Endothelial cell of umbilical vein (primary cell): ENCODE data around the gene CCDC88B. TPM values are rescaled to one million over a fixed set of nuclear protein-coding genes. Genes with fewer than 3 reads are reported as not detected.

Experiments used
- BruUV-seq: library from RNA; stranded (reverse); fragments of 400-500 nt; replicated peaks from 2 replicates; lab custom pipeline; 2021; lab: Mats Ljungman, UMichigan
- CTCF ChIA-PET: fragments of 300-600, 350-600 bp; sonication (Branson Sonifier 250); formaldehyde crosslinking; loops from one replicate; lab custom pipeline; 2021; ENCODE audit warnings: antibody characterized with exemption, inconsistent platforms; lab: Charles Lee
- POLR2A ChIA-PET: fragments of 300-600, 350-600 bp; sonication (Branson Sonifier 250); formaldehyde crosslinking; loops from one replicate; lab custom pipeline; 2021; ENCODE audit warnings: antibody characterized with exemption, inconsistent platforms; lab: Charles Lee
- DNase-seq: peaks from one replicate; pipeline ENCODE4 v3.0.0-alpha.2; 2011; ENCODE audit warnings: low read depth, low spot score
- FAIRE-seq: peaks from 2 replicates; lab custom pipeline; 2011; peaks lifted over from hg19 to GRCh38; lab: Jason Lieb, UNC
- H2AFZ ChIP-seq: 2 replicates; pipeline ENCODE4 v1.6.0; 2012; ENCODE audit warnings: low read depth, low read length, control low read depth, inconsistent platforms
- H3K27ac ChIP-seq: 2 replicates; pipeline ENCODE4 v1.5.1; 2011; ENCODE audit warnings: low read depth, mild to moderate bottlenecking, control low read depth, low read length, moderate library complexity; ENCODE audit not compliant: insufficient read depth
- H3K27me3 ChIP-seq, 2 experiments: 2 replicates each; pipeline versions ENCODE4 v1.6.0 to v1.6.1; 2011; ENCODE audit warnings: low read length in 2 of 2, mixed read lengths in 1 of 2; ENCODE audit not compliant: control insufficient read depth in 2 of 2, insufficient read depth in 2 of 2
- H3K36me3 ChIP-seq, 2 experiments: 2 replicates in 1 of 2; 3 replicates in 1 of 2; pipeline ENCODE4 v1.5.1; 2011; ENCODE audit warnings: low read length in 2 of 2, mild to moderate bottlenecking in 1 of 2, moderate library complexity in 1 of 2; ENCODE audit not compliant: control insufficient read depth in 2 of 2, insufficient read depth in 2 of 2; ENCODE audit errors: extremely low read depth in 1 of 2
- H3K4me1 ChIP-seq: 3 replicates; pipeline ENCODE4 v1.5.1; 2011; ENCODE audit warnings: mild to moderate bottlenecking, low read length; ENCODE audit not compliant: control insufficient read depth, insufficient read depth; ENCODE audit errors: extremely low read depth
- H3K4me2 ChIP-seq: 2 replicates; pipeline ENCODE4 v1.6.1; 2011; ENCODE audit warnings: low read length, control low read depth, mixed read lengths; ENCODE audit not compliant: insufficient read depth
- H3K4me3 ChIP-seq, 3 experiments: fragments of 200-600 bp in 1 of 3; sonication (generic), shearing (Covaris generic) in 1 of 3; replicated peaks in 1 of 3; 2 replicates each; pipeline ENCODE4 v1.5.1; 2011 to 2016; ENCODE audit warnings: control low read depth in 3 of 3, low read length in 3 of 3, mild to moderate bottlenecking in 2 of 3, inconsistent platforms in 1 of 3, low read depth in 1 of 3, moderate library complexity in 1 of 3; ENCODE audit not compliant: insufficient read depth in 1 of 3
- H3K79me2 ChIP-seq: 2 replicates; pipeline ENCODE4 v1.6.0; 2012; ENCODE audit warnings: low read length, inconsistent platforms; ENCODE audit not compliant: control insufficient read depth, insufficient read depth
- H3K9ac ChIP-seq: replicated peaks from 2 replicates; pipeline ENCODE3; 2011; ENCODE audit warnings: low read length, control low read depth; ENCODE audit not compliant: insufficient read depth; ENCODE audit errors: extremely low read depth
- H3K9me1 ChIP-seq: replicated peaks from 3 replicates; pipeline ENCODE4 v1.6.0; 2011; ENCODE audit warnings: mild to moderate bottlenecking, low read length; ENCODE audit not compliant: control insufficient read depth, insufficient read depth; ENCODE audit errors: extremely low read depth
- H3K9me3 ChIP-seq: replicated peaks from 2 replicates; pipeline ENCODE4 v1.5.1; 2012; ENCODE audit warnings: low read length, inconsistent platforms; ENCODE audit not compliant: control insufficient read depth, insufficient read depth
- H4K20me1 ChIP-seq: replicated peaks from 2 replicates; pipeline ENCODE3; 2011; ENCODE audit warnings: mild to moderate bottlenecking, low read length; ENCODE audit not compliant: control insufficient read depth, insufficient read depth; ENCODE audit errors: extremely low read depth
- CTCF ChIP-seq, 2 donors: IDR thresholded peaks; 1 replicate in 1 of 2; 2 replicates in 1 of 2; pipeline ENCODE4 v1.5.1; 2011; ENCODE audit warnings: low read length in 2 of 2, mild to moderate bottlenecking in 2 of 2, moderate library complexity in 2 of 2, control low read depth in 1 of 2, inconsistent platforms in 1 of 2, low read depth in 1 of 2; ENCODE audit not compliant: insufficient read depth in 1 of 2; ENCODE audit errors: extremely low read depth in 1 of 2
- EZH2 ChIP-seq: IDR thresholded peaks from 2 replicates; pipeline ENCODE4 v1.6.1; 2012; ENCODE audit warnings: borderline replicate concordance, low read depth, mild to moderate bottlenecking, moderate library complexity, low read length, inconsistent platforms; ENCODE audit not compliant: severe bottlenecking
- FOS ChIP-seq: IDR thresholded peaks from 2 replicates; pipeline ENCODE4 v1.6.1; 2011; ENCODE audit warnings: mild to moderate bottlenecking, low read length, moderate library complexity, borderline replicate concordance; ENCODE audit not compliant: insufficient read depth
- GATA2 ChIP-seq: IDR thresholded peaks from 2 replicates; pipeline ENCODE4 v1.7.0; 2011; ENCODE audit warnings: low read depth, mild to moderate bottlenecking, moderate library complexity, mixed read lengths, low read length; ENCODE audit not compliant: insufficient read length, insufficient read depth
- JUN ChIP-seq: IDR thresholded peaks from 2 replicates; pipeline ENCODE4 v1.6.1; 2011; ENCODE audit warnings: borderline replicate concordance, low read depth; ENCODE audit not compliant: insufficient read length, insufficient read depth
- MAX ChIP-seq: IDR thresholded peaks from 2 replicates; pipeline ENCODE4 v1.6.1; 2011; ENCODE audit not compliant: insufficient read depth, insufficient read length
- MYC ChIP-seq: IDR thresholded peaks from one replicate; pipeline ENCODE4 v1.6.1; 2011; ENCODE audit warnings: mild to moderate bottlenecking, low read depth, low read length
- POLR2A ChIP-seq: IDR thresholded peaks from 2 replicates; pipeline ENCODE4 v1.6.1; 2012; ENCODE audit warnings: low read depth, mild to moderate bottlenecking, control low read depth, low read length
- POLR2AphosphoS5 ChIP-seq: IDR thresholded peaks from 2 replicates; pipeline ENCODE4 v1.6.1; 2012; ENCODE audit warnings: low read depth, mild to moderate bottlenecking, control low read depth, low read length, moderate library complexity; ENCODE audit not compliant: insufficient read depth
- dilution Hi-C: fragments of 300-500 bp; cut with MboI; formaldehyde crosslinking; loops from one replicate; pipeline ENCODE4 v1.15.0; 2019; ENCODE audit warnings: low sequenced_read_pairs; ENCODE audit not compliant: extremely low pct_ligation_motif_present
- intact Hi-C: fragments of 100-400 bp; cut with micrococcal nuclease; formaldehyde crosslinking; loops from one replicate; pipeline ENCODE4 v1.10.0; 2022
- polyA plus RNA-seq, 4 experiments: library from polyadenylated mRNA; depleted of rRNA in 3 of 4; stranded (reverse) in 3 of 4; unstranded in 1 of 4; fragments of >200 nt; gene quantifications; 2 replicates each; pipeline versions ENCODE4 v1.2.1 to v1.2.3, GENCODE V29; 2011 to 2012; ENCODE audit warnings: missing spikeins in 1 of 4
- total RNA-seq: library from RNA; stranded (reverse); gene quantifications from 2 replicates; pipeline ENCODE4 v1.2.3, GENCODE V29; 2021

The CCDC88B gene
- total and polyA plus RNA-seq, 2 donors (not counting 3 experiments of a cell fraction or from before 2014, with no cell fraction given): 1.8 to 2.7 TPM

GRCh38 chr11:64364435-64364834, 24.4 kb downstream of the CCDC88B start:
- Histone ChIP-seq H3K4me1 (peaks cover 4% of the 10 kb centered on the region), H3K27ac (no peak overlapping the region), H2AFZ (no peak overlapping the region), H3K4me2 (no peak overlapping the region), H3K9ac (no peak overlapping the region), H3K9me1 (no peaks in the 10 kb centered on the region), H3K9me3 (no peaks in the 10 kb centered on the region), H3K36me3 (peaks cover 5 to 26% of the 10 kb centered on the region in 2 experiments), H4K20me1 (no peaks in the 10 kb centered on the region), H3K4me3 (no peak overlapping the region), H3K79me2 (peaks cover 9% of the 10 kb centered on the region), H3K27me3 (no peaks in the 10 kb centered on the region)
- FAIRE-seq: no peak
- ChIA-PET POLR2A (no interaction called here), CTCF (interaction anchor here (1.0 to 1.3 kb wide), 2 partner anchors 9 to 85 kb away, joined by 3 to 6 read pairs; no protein-coding TSS in a partner anchor)
- BruUV-seq: no TSS peak
- dilution Hi-C loops (no loop called here), intact Hi-C loops (no loop called here)
- no peak for DNase-seq
- TF ChIP-seq CTCF (IDR thresholded peaks at IDR 0.05; ENCODE audit: extremely low read depth in 1 of 2, insufficient read depth in 1 of 2, low read depth in 1 of 2, low read length in 2 of 2) (no peak), POLR2A (no peak), FOS (no peak), MAX (no peak), POLR2AphosphoS5 (no peak), EZH2 (no peak), JUN (no peak), GATA2 (no peak), MYC (no peak)
